HepG2 (cell line): Measurements from ENCODE around the gene MRPS34. TPM values are rescaled to one million over a fixed set of nuclear protein-coding genes. Genes with fewer than 3 reads are reported as not detected.

ENCODE experiments used
- NCOA1 ChIP-seq: sonication (generic); formaldehyde crosslinking; IDR thresholded peaks from 2 replicates; pipeline ENCODE4 v1.9.0; 2021; ENCODE audit warnings: missing genetic modification reagents
- RNF2 ChIP-seq: fragments of 450-650 bp; conservative IDR thresholded peaks from 2 replicates; pipeline ENCODE4 v1.6.1; 2016; ENCODE audit warnings: low read depth
- STAT5B ChIP-seq: sonication (generic); formaldehyde crosslinking; IDR thresholded peaks from 2 replicates; pipeline ENCODE4 v1.4.0; 2020; ENCODE audit warnings: missing genetic modification reagents
- THYN1 ChIP-seq: sonication (generic); formaldehyde crosslinking; IDR thresholded peaks from 2 replicates; pipeline ENCODE4 v1.8.1; 2023; ENCODE audit warnings: low read depth, mild to moderate bottlenecking, moderate library complexity, missing genetic modification reagents, borderline replicate concordance
- ZMYM2 ChIP-seq: sonication (generic); formaldehyde crosslinking; IDR thresholded peaks from 2 replicates; pipeline ENCODE4 v1.8.0; 2022; ENCODE audit warnings: mild to moderate bottlenecking, missing genetic modification reagents
- ZNF460 ChIP-seq: sonication (generic); formaldehyde crosslinking; IDR thresholded peaks from 2 replicates; pipeline ENCODE4 v1.5.1; 2020; ENCODE audit warnings: missing genetic modification reagents, mild to moderate bottlenecking, borderline replicate concordance
- polyA plus RNA-seq, 8 experiments: library from polyadenylated mRNA; depleted of rRNA in 3 of 8; stranded (reverse) in 7 of 8; unstranded in 1 of 8; fragments of >200 nt; fragmentation: Illumina TruSeq in 4 of 8; extraction: Trizol in 4 of 8; gene quantifications; 2 replicates each; pipeline versions ENCODE4 v1.2.1 to v1.2.3, GENCODE V29; 2011 to 2016; ENCODE audit warnings: low read depth in 4 of 8, missing spikeins in 1 of 8, mixed read lengths in 1 of 8; ENCODE audit not compliant: insufficient read depth in 1 of 8
- total RNA-seq, 5 experiments: library from RNA; depleted of rRNA; stranded (reverse); fragments of >200 nt; fragmentation: Illumina TruSeq; extraction: Trizol; gene quantifications; 2 replicates each; pipeline ENCODE4 v1.2.3, GENCODE V29; 2016; ENCODE audit warnings: low read depth in 1 of 5
- TF ChIP-seq, protein P1 (sequence below): sonication (generic); formaldehyde crosslinking; IDR thresholded peaks from 2 replicates; pipeline ENCODE4 v1.4.0; 2020; ENCODE audit warnings: missing genetic modification reagents
- TF ChIP-seq, protein P2 (sequence below): sonication (generic); formaldehyde crosslinking; IDR thresholded peaks from 2 replicates; pipeline ENCODE4 v1.4.0; 2020; ENCODE audit warnings: low read depth, mild to moderate bottlenecking, missing genetic modification reagents
- TF ChIP-seq, protein P3 (sequence below): sonication (generic); formaldehyde crosslinking; IDR thresholded peaks from 2 replicates; pipeline ENCODE4 v1.4.0; 2020; ENCODE audit warnings: missing genetic modification reagents
- TF ChIP-seq, protein P4 (sequence below): sonication (generic); formaldehyde crosslinking; IDR thresholded peaks from 2 replicates; pipeline ENCODE4 v1.8.0; 2022; ENCODE audit warnings: mild to moderate bottlenecking, missing genetic modification reagents, moderate library complexity
- TF ChIP-seq, protein P5 (sequence below): IDR thresholded peaks from 2 replicates; pipeline ENCODE4 v1.6.1; 2018; ENCODE audit warnings: missing genetic modification reagents, mild to moderate bottlenecking, missing compliant biosample characterization
- TF ChIP-seq, protein P6 (sequence below): sonication (generic); formaldehyde crosslinking; IDR thresholded peaks from 2 replicates; pipeline ENCODE4 v1.5.0; 2020; ENCODE audit warnings: mild to moderate bottlenecking, missing genetic modification reagents

Gene MRPS34
- total and polyA plus RNA-seq, 2 of the 13 experiments (the other 11 are each of a cell fraction or from before 2014, with no cell fraction given), result 63.5 to 131 TPM

DNA sequence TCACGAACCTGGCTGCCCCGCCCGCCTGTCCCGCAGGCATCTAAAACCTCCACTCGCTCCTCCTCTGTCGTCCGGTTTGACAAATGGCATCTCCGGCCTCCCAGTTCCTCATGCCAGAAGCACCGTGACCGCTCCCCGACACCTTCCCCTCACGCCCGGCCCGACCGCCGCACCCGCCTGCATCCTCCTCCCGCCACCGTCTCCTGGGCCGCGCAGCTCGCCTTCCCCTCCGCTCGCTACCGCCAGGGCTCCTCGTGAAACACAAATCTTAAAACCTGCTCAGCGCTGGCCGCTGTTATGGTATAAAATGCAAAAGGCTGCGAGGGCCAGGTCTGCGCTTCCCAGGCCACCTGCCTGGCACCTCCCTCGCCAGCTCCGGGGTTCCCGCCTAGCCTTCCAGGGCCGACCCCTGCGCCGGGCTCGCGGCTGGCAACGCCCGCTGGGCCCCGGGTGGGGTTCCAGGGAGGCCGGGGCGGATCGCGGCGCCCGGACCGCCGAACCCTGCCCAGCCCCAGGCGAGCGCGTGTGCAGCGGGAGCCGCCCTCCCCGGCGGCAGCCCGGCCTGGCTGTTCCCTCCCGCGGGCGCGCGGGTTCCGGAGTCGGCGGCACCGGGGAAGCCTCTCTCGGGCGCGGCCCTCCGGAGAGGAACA, 8.9 kb upstream of the MRPS34 start (continued):
- TF ChIP-seq, protein P1, sequence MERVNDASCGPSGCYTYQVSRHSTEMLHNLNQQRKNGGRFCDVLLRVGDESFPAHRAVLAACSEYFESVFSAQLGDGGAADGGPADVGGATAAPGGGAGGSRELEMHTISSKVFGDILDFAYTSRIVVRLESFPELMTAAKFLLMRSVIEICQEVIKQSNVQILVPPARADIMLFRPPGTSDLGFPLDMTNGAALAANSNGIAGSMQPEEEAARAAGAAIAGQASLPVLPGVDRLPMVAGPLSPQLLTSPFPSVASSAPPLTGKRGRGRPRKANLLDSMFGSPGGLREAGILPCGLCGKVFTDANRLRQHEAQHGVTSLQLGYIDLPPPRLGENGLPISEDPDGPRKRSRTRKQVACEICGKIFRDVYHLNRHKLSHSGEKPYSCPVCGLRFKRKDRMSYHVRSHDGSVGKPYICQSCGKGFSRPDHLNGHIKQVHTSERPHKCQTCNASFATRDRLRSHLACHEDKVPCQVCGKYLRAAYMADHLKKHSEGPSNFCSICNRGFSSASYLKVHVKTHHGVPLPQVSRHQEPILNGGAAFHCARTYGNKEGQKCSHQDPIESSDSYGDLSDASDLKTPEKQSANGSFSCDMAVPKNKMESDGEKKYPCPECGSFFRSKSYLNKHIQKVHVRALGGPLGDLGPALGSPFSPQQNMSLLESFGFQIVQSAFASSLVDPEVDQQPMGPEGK (CRISPR knock-in tag), result no peak
- 0 out of 2 replicates have a peak, but pooled peaks have one; percentile 13 for TF ChIP-seq RNF2
- TF ChIP-seq THYN1, result no peak
- TF ChIP-seq ZNF460 (CRISPR knock-in tag), result no peak
- no peak for TF ChIP-seq STAT5B (CRISPR knock-in tag)
- TF ChIP-seq, protein P2, sequence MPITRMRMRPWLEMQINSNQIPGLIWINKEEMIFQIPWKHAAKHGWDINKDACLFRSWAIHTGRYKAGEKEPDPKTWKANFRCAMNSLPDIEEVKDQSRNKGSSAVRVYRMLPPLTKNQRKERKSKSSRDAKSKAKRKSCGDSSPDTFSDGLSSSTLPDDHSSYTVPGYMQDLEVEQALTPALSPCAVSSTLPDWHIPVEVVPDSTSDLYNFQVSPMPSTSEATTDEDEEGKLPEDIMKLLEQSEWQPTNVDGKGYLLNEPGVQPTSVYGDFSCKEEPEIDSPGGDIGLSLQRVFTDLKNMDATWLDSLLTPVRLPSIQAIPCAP, result no peak
- TF ChIP-seq, protein P3, sequence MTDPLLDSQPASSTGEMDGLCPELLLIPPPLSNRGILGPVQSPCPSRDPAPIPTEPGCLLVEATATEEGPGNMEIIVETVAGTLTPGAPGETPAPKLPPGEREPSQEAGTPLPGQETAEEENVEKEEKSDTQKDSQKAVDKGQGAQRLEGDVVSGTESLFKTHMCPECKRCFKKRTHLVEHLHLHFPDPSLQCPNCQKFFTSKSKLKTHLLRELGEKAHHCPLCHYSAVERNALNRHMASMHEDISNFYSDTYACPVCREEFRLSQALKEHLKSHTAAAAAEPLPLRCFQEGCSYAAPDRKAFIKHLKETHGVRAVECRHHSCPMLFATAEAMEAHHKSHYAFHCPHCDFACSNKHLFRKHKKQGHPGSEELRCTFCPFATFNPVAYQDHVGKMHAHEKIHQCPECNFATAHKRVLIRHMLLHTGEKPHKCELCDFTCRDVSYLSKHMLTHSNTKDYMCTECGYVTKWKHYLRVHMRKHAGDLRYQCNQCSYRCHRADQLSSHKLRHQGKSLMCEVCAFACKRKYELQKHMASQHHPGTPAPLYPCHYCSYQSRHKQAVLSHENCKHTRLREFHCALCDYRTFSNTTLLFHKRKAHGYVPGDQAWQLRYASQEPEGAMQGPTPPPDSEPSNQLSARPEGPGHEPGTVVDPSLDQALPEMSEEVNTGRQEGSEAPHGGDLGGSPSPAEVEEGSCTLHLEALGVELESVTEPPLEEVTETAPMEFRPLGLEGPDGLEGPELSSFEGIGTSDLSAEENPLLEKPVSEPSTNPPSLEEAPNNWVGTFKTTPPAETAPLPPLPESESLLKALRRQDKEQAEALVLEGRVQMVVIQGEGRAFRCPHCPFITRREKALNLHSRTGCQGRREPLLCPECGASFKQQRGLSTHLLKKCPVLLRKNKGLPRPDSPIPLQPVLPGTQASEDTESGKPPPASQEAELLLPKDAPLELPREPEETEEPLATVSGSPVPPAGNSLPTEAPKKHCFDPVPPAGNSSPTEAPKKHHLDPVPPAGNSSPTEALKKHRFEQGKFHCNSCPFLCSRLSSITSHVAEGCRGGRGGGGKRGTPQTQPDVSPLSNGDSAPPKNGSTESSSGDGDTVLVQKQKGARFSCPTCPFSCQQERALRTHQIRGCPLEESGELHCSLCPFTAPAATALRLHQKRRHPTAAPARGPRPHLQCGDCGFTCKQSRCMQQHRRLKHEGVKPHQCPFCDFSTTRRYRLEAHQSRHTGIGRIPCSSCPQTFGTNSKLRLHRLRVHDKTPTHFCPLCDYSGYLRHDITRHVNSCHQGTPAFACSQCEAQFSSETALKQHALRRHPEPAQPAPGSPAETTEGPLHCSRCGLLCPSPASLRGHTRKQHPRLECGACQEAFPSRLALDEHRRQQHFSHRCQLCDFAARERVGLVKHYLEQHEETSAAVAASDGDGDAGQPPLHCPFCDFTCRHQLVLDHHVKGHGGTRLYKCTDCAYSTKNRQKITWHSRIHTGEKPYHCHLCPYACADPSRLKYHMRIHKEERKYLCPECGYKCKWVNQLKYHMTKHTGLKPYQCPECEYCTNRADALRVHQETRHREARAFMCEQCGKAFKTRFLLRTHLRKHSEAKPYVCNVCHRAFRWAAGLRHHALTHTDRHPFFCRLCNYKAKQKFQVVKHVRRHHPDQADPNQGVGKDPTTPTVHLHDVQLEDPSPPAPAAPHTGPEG (CRISPR knock-in tag), result no peak
- TF ChIP-seq ZMYM2 (CRISPR knock-in tag), result no peak
- TF ChIP-seq, protein P4, sequence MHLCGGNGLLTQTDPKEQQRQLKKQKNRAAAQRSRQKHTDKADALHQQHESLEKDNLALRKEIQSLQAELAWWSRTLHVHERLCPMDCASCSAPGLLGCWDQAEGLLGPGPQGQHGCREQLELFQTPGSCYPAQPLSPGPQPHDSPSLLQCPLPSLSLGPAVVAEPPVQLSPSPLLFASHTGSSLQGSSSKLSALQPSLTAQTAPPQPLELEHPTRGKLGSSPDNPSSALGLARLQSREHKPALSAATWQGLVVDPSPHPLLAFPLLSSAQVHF (CRISPR knock-in tag), result no peak
- TF ChIP-seq, protein P5, sequence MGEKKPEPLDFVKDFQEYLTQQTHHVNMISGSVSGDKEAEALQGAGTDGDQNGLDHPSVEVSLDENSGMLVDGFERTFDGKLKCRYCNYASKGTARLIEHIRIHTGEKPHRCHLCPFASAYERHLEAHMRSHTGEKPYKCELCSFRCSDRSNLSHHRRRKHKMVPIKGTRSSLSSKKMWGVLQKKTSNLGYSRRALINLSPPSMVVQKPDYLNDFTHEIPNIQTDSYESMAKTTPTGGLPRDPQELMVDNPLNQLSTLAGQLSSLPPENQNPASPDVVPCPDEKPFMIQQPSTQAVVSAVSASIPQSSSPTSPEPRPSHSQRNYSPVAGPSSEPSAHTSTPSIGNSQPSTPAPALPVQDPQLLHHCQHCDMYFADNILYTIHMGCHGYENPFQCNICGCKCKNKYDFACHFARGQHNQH (CRISPR knock-in tag), result no peak
- TF ChIP-seq, protein P6, sequence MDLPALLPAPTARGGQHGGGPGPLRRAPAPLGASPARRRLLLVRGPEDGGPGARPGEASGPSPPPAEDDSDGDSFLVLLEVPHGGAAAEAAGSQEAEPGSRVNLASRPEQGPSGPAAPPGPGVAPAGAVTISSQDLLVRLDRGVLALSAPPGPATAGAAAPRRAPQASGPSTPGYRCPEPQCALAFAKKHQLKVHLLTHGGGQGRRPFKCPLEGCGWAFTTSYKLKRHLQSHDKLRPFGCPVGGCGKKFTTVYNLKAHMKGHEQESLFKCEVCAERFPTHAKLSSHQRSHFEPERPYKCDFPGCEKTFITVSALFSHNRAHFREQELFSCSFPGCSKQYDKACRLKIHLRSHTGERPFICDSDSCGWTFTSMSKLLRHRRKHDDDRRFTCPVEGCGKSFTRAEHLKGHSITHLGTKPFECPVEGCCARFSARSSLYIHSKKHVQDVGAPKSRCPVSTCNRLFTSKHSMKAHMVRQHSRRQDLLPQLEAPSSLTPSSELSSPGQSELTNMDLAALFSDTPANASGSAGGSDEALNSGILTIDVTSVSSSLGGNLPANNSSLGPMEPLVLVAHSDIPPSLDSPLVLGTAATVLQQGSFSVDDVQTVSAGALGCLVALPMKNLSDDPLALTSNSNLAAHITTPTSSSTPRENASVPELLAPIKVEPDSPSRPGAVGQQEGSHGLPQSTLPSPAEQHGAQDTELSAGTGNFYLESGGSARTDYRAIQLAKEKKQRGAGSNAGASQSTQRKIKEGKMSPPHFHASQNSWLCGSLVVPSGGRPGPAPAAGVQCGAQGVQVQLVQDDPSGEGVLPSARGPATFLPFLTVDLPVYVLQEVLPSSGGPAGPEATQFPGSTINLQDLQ, result 0 out of 2 replicates have a peak, but pooled peaks have one; percentile 27
- no peak for TF ChIP-seq NCOA1
